ENCODE data around the gene TGM4.

Gene TGM4

DNA sequence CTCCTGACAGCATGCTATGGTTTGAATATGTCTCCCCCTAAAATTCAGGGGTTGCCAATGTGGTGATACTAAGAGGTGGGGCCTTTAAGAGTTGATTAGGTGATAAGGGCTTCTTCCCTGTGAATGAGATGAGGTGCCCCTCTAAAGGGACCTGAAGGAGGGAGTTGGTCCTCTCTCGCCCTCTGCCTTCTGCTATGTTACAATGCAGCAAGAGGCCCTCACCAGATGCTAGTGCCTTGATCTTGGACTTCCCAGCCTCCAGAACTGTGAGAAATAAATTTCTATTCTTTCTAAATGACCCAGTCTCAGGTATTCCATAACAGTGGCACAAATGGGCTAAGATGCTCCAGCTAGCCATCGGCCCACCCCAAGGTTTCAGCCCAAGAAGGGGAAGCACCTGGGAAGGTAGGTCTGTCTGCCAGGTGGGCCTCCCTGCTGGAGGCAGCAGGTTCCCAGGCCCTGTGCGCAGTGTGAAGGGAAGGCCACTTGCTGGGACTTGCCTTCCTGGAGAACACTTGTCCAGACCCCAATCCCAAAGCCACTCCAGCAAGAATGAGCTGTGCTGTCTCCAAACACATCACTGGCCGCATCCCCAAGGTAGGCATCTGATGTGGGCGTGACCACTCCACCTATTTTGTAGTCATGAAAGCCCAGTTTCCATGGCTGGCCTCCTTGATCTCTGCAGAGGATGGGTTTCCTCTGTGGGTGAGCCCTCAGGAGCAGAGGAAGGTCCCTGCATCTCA, 9.0 kb downstream of the TGM4 start:
- no peak for DNase-seq

GRCh38 chr3:44883999-44884431, 9.6 kb downstream of the TGM4 start:
- DNase-seq = no peak

DNA sequence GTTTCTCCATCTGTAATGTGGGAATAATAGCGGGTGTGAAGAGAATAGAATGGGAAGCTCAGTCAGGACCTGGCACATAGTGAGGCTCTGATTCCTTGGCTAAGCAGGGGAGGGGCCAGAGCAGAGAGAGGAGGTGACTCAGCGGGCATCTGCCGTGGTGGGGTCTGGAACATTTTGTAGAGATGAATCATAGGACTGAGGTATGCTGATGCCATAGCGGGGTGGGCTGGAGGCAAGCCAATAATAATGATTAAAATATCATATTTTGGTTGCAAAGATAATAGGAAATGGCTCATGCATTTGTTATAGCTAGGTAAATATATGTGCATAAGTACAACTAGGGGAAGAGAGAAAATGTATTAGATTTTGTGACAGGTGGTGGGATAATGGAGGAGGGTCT, 11.2 kb downstream of the TGM4 start:
- no peak for DNase-seq

DNA sequence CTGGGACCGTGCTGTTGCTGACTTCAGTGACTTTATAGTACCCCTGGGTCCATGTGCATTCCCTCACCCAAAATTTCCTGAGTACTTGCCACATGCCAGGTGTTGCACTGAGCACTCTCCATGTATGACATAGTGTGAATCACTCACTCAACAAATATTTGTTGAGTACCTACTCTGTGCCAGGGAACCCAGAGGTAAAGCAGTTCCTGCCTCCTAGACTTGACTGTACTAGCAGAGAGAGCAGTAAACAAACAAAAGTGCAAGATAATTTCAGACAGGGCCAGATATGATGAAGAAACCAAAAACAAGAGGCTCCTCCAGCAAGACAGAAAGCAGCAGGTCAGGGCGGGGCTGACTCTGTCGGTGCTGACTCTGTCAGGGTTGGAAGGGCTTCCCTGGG, 12.2 kb downstream of the TGM4 start:
- DNase-seq = no peak

GRCh38 chr3:44887101-44887500, 12.7 kb downstream of the TGM4 start:
- no peak for DNase-seq

GRCh38 chr3:44890258-44890657, 15.8 kb downstream of the TGM4 start:
- DNase-seq = no peak

GRCh38 chr3:44890852-44891251, 16.4 kb downstream of the TGM4 start:
- no peak for DNase-seq

DNA sequence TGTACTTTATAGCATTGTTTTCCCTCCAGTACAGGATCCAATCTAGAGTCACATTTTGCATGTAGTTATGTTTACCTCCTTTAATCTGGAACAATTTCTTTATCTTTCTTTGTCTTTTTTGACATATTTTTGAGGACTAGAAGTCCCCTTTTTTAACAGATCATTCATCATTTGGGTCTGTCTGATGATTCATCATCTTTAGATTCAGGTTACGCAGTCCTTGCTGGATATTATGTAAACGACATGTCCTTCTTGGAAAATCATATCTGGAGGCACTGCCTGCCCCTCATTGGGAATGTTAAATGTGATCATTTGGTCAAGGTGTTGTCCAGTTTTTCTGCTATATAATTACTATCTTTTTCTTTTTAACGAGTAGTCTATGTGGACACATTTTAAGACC, 18.3 kb downstream of the TGM4 start:
- DNase-seq = no peak

DNA sequence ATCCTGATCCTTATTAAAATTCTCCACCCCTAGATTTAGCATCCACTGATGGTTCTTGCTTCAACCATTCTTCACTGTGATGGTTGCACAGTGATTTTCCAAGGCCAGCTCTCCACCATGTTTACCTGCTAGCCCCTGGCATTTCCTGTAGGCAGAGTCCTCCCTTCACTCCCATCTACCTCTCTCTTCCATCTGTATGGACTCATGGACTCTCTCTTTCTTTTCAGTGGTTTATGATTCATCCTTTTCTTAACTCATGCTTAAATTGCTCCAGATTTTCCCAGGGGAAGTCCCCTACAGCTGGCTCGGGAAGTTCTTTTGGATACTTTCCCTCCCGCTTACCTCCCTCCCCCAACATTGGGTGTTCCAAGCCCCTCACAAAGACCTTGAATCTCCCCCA, 18.7 kb downstream of the TGM4 start:
- DNase-seq = no peak

- no peak for DNase-seq
These were observed 20.1 kb downstream of the TGM4 start for GRCh38 chr3:44894485-44894884.

DNA sequence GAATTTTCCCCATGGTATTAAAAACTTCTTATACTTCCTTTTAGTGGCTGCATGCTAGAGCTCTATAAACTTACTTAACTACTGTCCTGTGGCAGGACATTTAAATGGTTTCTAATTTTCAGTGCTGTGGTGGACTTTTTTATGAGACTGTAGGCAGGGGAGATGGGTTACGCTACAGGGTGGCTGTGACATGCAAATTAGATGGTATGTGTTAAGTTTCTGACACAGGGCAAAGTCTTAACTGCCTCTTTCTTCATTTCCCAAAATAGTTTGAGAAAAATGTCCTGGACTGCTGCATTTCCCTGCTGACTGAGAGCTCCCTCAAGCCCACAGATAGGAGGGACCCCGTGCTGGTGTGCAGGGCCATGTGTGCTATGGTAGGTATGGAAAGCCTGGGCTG, 22.0 kb downstream of the TGM4 start:
- no peak for DNase-seq

GRCh38 chr3:44899683-44900367, 25.4 kb downstream of the TGM4 start:
- no peak for DNase-seq

DNA sequence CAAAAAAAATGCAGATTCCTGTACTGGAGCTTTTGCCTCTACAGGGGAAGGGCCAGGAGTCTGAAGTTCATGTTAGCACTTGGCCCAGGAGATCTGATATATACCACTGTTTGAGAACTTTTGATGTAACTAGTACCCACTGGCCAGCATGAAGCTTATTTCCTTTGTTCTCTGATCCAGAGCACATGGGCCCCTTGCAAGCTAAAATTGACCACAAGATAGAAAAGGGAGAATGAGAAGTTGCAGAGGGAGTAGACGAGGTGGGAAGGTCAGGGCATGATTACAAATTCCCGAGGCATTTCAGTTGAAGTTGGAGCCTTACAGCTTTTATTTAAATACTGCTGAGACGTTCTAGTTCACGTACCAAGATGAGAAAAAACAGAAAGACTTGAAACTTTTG, 28.2 kb downstream of the TGM4 start:
- no peak for DNase-seq

GRCh38 chr3:44903314-44903713, 28.9 kb downstream of the TGM4 start:
- DNase-seq = no peak

DNA sequence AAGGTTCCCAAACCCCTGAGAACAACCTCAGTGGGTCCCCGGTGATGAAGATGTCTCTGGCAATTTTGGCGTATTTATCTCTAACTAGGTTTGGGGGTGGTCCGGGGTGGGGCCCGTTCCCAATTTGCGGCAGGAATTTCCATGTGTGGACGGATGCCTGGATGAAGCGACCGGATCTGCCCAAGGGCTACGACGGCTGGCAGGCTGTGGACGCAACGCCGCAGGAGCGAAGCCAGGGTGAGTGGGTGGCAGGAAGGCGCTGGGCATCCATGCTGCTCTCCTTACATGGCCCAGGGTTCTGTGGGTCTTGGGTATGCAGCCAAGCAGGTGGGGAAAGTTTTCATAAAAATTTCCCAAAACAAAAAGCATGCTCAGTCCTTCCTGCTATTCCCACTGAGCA, 29.3 kb downstream of the TGM4 start:
- DNase-seq = no peak

DNA sequence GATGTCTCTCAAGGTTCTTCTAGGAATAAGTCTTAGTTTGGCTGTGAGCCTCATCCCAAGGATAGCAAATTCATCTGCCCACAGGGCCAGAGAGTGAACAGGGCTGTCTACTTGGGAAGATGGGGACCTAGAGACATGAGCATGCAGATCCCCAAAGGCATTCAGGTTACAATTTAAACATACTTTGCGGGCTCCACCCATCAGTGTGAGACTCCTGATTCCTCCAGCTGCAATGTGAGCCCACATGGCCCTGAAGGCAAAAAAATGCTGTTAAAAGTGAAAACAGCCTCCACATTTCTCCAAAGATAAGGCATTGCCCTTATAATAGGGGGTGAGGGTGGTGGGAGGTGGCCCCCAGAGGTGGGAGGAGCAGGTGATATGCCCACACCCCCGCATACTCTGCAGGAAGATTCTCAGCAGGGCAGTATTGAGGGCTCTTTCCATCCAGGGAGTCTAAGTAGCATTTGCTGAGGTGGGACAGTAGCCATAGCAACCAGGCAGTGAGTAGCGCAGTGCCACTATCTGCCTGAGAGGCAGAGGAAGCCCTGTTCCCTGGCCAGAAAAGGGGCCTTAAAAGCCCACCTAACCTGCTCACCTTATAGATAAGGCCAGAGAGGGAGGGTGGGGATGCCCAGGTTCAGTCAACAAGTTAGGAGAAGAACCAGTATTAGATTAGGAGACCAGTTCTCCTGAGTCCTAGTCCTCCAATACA, 31.2 kb downstream of the TGM4 start:
- no peak for DNase-seq

DNA sequence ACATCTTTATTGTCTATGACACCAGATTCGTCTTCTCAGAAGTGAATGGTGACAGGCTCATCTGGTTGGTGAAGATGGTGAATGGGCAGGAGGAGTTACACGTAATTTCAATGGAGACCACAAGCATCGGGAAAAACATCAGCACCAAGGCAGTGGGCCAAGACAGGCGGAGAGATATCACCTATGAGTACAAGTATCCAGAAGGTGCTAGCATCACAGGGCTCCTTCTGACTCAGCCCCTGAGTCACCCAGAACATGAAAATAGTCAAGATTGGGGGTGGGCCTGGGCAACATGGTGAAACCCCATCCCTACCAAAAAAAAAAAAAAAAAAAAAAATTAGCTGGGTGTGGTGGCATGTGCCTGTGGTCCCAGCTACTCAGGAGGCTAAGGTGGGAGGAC, 32.6 kb downstream of the TGM4 start:
- no peak for DNase-seq

DNA sequence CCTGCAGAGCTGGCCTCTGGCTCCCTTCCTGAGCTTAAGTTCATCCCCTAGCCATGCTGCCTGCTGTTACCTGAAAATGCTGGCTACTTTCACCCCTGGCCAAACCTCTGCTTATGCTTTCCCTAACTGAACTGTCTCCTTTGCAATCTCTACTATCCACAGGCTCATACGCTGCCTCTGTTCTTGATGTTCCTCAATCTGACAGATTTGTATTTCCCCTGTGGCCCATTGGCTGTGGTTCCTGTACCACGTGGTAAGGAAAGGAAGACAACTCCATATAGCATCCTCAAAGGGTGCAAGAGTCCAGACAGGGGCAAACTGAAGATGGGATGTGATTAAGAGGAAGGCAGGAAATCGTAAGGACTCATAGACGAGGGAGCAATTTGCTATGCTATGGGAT, 33.2 kb downstream of the TGM4 start:
- DNase-seq = no peak

- no peak for DNase-seq
These were observed 34.7 kb downstream of the TGM4 start for GRCh38 chr3:44909063-44909462.

DNA sequence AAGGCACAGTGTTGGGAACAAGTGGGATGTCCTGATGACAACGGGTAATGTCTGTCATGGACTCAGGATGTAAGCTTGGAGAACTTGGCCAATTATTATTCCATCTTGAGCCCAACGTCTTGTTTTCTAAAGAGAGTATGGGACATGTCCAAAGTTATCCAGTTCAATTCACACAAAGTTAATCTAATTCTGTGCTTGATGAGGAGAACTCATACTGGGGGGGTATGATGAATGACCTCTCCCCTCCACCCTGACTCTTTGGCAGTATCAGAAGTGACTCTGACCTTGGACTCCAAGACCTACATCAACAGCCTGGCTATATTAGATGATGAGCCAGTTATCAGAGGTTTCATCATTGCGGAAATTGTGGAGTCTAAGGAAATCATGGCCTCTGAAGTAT, 36.3 kb downstream of the TGM4 start:
- no peak for DNase-seq

GRCh38 chr3:44913868-44914468, 39.6 kb downstream of the TGM4 start:
- DNase-seq = peak; percentile 72

DNA sequence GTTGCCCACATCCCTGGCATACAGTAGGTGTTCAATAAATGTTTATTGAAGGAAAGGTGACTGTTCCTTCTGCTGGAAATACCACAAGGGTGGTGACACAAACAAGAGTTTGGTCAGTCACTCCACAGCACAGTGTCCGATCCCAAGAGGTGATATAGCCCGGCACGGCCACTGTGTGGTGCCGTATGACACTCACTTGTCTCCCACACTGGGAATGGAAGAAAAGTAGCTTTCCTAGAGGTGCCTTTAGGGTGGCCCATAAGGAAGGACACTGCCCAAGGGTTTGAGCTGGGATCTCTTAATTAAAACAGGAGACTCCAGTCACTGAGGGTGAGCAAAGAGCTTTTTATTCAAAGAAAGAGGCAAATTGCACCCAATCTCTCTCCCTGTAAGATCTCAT, 40.5 kb downstream of the TGM4 start:
- DNase-seq = peak; percentile 10

DNA sequence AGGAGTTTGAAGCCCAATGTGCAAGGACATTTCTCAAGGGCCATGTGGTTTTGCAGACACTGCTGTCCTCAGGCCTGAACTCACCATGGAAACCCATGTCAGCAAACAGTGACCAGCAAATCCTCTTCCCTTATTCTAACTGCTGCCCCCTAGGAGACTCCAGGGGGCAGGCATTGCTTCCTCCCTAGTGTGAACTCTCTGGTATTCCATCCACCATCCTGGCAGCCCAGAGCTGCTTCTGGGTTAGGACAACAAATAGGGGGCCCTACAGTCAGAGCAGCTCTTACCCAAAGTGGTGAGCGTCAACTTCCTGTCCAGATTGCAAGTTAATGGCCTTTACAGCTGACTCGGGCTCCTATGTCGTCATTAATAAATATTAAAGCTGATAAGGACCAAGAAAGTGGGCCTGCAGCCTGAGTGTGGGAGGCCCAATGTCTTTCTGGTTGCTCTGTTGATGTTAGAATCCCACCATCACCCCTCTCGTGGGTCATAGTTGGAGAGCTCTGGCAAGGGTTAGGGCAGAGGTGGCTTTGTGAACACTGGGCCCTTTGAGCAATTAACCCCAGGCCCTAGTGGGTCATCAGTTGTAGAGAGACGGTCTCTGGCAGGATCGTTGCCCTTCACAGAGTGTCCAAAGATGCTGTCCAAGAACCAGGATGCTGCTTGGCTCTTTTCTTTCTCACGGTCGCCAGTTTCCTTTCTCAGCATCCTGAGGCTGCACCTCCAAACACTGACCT, 41.5 kb downstream of the TGM4 start:
- DNase-seq = no peak

All from suppressor macrophage treated with lipopolysaccharide for 4 hours (primary cell).